GM19023 (cell line): Measurements from ENCODE around the gene ARHGAP32.

Experiments
- ATAC-seq: cut with Tn5 transposase; IDR thresholded peaks from one replicate; pipeline ENCODE4 v1.9.1; 2021; ENCODE audit warnings: mild to moderate bottlenecking, moderate library complexity; ENCODE audit not compliant: unreplicated experiment

Gene ARHGAP32

DNA sequence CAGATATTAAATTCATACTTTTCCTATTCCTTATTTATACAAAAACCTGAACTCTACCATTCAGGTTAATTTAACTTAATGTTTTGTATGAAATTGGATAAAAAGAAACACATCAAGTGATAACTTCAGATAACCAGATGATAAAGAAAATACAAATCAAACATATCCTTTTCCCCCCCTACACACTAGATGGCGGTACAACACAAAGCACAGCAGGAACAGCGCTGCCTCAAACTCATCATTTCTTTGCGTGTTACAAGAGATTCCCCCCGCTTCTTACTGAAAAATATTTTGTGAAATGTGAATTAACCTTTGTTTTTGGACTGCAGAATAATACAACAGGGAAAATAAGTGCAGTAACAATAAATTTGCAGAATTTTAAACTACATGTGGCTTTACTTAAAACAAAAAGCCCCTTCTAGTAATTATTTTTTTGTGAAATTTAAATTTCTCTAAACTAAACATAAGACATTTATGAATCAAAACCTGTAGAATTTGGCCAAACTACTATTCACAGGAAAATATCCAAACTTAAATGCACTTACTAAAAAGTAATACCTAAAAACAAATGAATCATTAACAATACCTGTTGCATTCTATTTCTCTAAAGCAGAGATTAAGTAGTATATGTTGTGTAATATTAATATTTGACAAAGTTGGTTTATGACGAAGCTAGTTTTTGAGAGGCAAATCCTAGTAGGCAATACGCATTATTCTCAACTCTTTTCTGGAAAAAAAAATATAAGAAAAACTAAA lies 74.4 kb downstream of the ARHGAP32 start:
- ATAC-seq: no peak

DNA sequence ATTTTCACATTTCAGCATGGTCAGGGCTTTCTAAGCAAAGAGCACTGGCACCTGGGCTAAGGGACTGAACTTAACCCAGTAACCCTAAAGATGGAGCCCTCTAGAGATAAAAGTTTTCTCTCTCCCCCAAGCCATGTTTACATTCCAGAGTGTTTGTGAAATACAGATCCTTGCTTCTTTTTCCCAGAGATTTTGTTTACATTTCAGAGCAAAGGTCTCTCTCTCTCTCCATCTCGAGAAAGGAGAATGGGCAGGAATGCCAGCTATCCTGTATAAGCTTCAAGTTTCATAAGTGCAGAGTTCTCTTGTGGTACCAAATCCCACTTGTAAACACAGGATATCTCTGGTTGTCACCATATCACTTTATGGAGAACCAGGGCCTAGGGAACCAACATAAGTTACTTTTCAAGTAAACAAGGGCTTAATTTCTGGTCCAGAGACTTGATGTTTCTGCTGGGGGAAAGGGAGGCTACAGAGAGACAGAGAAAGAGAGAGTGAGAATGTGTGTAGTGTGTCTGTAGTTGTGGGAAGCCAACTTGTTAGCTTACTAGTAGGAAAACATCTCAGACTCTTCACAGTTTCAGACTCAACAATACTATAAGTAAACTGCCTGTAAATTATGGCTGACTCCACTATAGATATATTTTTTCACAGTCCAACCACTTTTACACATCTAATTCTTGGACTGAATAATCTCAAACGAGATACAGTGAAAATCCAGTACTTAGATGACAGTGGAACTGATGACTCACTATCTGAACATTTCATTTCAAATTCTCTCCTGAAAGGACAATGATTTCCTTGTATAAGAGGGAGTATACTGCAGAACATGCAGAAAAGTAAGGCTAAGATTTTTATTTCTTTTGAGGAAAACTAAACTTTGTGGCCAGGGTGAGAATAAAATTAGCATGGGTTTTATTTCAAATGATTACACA lies 76.2 kb downstream of the ARHGAP32 start:
- no peak for ATAC-seq

DNA sequence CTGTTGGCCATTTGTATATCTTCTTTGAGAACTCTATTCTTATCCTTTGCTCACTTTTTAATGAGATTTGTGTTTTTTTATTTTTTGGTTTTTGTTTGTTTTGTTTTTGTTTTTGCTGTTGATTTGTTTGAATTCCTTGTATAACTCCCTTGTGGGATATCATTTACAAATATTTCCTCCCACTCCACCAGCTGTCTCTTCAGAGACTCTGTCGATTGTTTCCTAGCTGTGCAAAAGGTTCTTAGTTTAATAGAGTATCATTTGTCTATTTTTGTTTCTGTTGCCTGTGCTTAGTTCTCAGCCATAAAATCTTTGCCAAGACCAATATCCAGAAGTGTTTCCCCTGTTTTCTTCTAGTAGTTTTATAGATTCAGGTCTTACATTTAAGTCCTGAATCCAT lies 82.4 kb downstream of the ARHGAP32 start:
- ATAC-seq: no peak

DNA sequence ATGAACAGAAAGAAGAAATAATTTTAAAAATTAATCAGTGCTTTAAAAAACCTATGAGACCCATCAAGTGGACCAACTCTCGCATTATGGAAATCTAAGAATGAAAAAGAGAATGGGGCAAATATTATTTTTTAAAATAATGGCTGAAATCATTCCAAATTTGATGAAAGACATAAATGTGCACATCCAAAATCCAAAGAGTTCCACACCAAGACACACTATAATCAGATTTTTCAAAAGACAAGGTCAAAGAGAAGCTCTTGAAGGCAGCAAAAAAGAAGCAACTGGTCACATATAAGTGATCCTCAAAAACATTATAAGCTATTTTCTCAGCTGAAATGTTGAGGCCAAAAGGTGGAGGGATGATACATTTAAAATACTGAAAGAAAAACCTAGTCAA lies 85.3 kb downstream of the ARHGAP32 start:
- ATAC-seq: no peak

DNA sequence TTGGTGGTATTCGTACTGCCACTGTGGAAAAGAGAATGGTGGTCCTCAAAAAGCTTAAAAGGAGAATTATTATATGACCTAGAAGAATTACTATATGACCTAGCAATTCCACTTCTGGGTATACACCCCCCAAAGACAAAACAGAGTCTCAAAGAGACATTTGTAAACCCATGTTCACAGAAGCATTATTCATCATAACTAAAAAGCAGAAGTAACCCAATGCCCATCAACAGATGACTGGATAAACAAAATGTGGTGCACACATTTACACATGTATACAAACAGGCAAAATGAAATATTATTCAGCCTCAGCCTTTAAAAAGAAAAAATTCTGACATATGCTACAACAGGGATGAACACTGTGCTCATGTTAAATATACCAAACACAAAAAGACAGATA lies 89.4 kb downstream of the ARHGAP32 start:
- ATAC-seq: no peak

DNA sequence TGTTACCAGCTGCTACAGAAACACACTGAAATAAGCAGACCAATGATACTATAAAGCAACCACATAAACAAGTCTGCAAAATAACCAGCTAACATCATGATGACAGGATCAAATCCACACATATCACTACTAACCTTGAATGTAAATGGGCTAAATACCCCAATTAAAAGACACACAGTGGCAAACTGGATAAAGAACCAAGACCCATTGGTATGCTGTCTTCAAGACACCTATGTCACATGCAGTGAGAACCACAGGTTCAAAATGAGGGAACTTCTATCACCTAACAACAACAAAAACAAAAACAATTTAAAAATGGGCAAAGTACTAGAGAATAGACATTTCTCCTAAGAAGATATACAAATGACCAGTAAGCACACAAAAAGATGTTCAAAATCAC lies 89.9 kb downstream of the ARHGAP32 start:
- no peak for ATAC-seq

DNA sequence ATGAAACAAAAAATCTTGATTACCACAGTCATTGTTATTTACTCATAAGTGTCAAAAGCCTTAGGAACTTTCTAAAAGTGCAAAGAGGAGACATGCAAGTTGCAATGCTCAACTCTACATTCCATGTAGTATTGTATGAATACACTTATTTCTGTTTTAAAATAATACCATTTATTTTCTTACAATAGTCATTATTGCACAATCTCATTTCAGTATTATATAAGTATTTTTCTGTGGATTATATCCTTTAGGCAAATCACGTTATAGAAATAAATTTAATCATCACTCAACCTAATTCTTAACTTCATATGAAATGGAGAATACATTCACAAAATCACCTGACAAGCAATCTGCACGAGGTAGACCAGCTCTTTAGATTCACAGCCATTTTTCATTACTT lies 98.8 kb downstream of the ARHGAP32 start:
- ATAC-seq: no peak

DNA sequence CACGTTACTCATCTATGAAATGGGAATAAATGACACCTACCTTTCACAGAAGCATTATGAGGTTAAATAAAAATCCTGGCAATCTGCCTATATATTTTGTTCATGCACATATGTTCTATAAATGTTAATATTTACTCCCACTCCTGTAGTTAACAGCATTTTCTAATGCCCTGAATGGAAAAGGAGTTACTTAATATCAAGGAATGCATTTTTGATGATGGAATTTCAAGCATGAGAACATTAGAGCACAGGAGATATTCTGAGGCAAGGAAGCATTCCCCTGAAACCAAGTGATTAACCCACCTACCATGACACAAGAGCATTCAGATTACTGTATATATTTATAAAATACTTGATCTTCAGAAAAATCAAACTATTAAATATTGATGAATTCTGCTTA lies 102.1 kb downstream of the ARHGAP32 start:
- ATAC-seq: no peak

DNA sequence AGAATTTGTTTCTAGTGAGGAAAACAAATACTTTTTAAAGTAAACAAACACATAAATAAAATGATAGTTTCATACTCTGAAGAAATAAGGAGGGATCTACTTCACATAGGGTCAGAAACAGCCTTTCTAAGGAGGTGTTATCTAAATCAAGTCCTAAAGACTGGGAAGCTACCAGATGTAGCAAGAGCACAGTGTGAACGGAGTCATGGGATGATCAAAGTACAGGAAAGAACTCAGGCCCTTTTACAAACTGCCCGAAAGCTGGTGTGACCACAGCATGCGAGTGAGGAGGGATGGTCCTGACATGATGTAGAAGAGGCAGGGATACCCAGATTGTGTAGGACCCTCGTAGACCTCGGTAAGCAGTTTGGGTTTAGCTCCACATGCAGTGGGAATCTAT lies 102.8 kb downstream of the ARHGAP32 start:
- no peak for ATAC-seq

DNA sequence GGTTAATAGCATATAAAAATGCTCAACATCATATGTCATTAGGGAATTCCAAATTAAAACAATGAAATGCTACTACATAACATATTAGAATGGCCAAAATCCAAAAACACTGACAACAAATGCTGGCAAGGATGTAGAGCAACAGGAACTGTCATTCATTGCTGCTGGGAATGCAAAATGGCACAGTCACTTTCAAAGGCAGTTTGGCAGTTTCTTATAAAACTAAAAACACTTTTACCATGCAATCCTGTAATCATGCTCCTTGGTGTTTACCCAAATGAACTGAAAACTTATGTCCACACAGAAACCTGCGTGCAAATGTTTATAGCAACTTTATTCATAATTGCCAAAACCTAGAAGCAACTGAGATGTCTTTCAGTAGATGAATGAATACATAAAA lies 105.1 kb downstream of the ARHGAP32 start:
- no peak for ATAC-seq

DNA sequence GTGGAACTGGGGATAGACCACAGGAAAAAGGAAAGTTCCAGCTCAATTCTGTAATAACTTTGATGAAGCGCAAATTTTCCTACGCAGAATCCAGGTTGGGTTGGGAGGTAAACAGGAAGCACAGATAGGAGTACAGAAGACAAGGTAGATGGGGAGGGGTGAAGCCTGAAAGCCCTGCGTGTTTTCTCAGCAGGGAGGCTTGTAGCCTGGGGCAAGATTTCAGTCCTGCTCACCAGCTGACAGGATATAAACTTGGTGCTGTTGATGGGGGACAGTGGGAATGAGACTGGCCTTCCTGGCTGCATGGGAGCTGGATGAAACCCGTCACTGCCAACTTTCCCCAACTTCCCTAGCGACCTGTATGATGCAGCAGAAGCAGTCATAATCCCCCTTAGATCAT lies 114.9 kb downstream of the ARHGAP32 start:
- ATAC-seq: no peak

DNA sequence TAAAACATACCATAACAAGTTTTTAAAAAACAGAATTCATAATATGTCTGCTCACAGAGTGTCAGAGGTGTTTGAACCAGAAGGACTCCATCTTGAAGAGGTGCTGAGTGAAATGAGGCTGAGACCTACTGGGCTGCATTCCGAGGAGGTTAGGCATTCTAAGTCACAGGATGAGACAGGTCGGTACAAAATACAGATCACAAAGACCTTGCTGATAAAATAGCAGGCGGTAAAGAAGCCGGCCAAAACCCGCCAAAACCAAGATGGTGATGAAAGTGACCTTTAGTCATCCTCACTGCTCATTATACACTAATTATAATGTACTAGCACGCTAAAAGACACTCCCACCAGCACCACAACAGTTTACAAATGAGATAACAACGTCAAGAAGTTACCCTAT lies 116.4 kb downstream of the ARHGAP32 start:
- ATAC-seq: no peak

DNA sequence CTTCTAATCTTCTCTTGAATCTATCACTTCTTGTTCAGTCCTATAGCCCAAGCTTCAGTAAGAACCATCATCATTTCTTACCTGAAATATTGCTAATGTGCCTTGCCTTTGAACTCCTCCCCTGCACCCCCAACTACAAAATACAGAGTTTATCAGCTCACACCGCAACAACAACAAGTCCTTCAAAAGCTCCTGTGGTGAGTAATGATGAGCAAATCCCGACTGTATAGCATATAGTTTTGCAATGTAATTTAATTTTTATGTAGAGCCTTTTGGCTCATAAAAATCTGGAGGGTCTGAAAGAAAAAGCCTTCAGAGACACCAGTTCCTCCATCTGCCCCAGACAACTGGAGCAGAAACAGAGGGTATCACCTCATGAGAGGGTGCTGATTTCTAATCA lies 124.7 kb downstream of the ARHGAP32 start:
- ATAC-seq: no peak

DNA sequence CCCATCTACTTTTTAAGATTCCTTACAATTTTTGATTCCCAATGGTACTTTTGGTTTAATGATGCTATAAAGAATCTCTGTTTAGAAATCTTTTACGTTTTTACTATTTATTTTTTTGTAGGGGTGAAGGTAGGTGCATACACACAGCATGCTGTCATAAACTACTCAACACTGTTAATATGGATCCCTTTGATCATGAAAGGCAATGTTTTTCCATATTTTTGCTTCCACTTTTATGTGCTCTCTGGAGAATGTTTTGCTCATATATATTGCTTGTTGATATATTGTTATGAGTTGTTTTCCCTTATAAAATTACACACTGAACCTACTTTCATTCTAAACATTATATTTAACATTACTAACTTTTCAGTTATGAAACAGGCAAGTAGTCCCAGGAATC lies 125.9 kb downstream of the ARHGAP32 start:
- ATAC-seq: no peak

DNA sequence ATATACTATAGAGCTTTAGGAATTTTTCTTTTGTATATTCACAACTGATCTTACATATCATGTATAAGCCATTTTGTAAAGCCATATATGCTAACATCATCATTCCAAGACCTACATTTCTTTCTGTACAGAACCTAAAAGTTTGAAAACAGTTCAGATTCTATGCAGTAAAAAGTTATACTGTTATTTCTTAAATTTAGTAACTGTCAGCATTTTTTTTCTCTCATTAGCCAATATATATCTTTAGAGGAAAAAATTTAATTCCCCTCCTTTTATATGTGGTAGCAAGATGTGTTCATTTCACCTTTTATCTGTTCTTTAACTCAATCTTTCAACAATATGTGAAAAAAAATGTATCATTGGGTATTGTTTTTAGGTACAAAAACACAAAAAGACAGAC lies 129.0 kb downstream of the ARHGAP32 start:
- no peak for ATAC-seq

DNA sequence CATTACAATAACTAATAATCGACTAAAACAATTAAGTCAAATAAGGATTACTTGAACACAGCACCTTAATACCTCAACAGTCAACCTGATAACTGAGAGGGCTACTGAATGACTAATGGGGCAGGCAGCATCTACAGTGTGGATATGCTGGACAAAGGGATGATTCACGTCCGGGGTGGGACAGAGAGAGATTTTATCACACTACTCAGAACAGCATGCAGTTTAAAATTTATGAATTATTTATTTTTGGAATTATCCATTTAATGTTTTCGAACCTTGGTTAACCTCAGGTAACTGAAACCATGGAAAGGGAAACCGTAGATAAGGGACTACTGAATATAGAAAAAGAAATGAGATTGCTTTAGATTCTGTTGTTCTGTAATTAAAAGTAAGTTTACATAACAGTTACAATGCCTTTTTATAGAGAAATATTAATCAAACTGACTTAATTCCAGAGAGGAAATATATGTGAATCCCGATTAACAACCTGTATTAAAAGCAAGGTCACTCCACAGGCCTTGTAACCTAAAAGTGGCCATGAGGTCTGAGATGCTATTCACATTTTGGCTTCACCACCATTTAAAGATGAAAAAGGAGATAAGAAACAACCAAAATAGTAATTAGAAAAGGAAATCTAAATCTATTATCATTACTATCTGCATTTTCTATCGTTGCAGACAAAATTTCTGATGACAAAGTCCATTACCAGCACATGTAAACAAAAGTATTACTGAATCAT lies 130.5 kb downstream of the ARHGAP32 start:
- no peak for ATAC-seq

DNA sequence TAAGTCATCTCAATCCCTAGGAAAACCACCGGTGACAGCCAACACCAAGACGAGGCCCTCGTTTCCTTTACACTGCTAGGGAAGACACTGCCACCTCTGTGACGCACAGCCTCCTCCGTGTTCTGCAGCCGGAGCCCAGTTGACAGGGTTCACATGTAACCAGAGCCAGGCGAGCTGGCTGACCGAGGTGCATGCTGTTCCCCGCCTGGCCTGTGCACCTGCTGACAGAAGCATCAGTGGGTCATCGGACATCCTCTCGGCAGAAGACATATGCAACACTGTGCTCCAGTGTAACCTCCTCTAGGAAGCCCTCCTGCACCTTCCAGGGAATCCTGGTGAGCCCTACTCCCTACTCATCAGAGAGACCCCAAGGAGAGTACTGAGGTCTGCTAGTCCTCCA lies 135.2 kb downstream of the ARHGAP32 start:
- no peak for ATAC-seq

DNA sequence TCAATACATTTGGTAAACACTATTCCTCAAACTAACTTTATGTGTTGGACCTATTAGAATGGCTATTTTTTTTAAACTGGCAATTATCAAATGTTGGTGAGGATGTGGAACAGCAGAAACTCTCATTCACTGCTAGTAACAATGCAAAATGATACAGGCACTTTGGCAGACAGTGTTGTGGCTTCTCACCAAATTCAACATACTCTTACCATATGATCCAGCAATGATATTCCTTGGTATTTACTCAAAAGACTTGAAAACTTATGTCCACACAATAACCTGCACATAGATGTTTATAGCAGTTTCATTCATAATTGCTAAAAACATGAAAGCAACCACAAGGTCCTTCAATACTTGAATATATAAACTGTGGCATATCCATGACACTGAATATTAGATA lies 136.9 kb downstream of the ARHGAP32 start:
- ATAC-seq: no peak

DNA sequence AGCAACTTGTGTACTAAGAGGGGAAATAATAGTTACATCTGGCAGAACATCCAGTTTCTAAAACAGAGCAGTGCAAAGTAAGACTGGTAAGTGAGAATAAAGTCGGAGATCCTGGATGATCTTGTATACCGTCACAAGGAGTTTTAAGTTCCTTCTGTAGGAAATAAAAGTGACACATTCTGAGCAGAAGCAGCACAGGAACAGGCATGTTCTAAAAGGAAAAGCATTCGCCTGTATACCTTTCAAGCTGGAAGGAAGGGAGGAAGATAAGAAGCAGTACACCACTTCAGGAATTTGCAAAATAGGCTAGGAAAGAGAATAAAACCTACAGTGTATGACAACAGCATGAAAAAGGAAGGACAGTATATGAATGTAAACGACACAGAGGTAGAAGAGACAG lies 143.2 kb downstream of the ARHGAP32 start:
- ATAC-seq: no peak

DNA sequence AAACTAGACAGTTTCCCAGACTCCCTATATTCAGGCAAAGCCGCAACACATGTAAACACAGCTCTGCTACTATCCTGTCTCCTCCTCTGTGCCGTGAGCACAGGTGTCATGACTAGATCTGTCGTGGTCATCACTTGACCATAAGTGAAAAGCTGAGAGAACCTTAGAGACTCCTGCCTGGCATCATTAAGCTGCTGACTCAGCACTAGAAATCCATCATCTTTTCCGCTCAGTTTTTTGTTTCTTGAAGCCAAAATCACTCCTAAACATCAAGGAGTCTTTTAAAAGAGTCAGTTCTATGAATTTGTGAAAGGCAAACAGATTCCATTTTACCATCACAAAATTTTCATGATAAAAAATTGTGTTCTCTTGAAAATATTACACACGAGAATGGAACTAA lies 147.0 kb downstream of the ARHGAP32 start:
- ATAC-seq: no peak

DNA sequence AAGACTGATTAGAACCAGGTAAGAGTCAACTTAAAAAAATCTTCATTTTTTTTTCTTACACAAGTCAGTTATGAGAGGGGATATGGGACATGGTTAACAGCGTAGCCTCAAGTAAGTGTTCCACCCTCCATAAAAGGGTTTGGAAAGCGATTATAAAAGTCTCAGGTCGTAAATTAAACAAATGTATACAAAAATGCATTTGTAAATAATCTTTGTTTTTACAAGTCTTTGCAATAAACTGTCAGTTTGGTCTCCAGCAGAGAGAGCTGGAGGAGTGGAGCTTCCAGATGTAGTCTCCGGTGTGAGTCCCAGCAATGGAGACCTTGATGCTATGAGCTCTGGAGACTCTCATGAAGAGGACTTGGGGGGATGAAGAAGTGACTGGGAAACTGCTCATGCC lies 149.6 kb downstream of the ARHGAP32 start:
- no peak for ATAC-seq

DNA sequence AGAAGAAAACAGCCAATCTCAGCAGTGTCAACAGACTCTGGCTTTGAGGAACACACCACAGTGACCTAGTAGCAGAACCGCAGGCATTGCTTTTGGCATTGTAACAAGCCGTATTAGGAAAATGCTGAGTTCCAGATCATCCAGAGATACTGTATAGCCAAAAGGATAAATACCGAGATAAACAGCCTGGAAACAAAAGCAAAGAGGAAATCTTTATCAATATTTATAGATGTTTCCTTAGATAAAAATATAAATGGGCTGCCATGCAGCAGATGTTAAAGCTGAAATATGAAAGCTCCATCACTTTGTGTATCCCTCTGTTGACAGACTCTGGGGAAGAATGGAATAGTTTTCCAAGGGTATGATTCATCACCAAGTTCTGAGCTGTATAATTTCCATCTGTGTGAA lies 150.5 kb downstream of the ARHGAP32 start:
- no peak for ATAC-seq
